Erythroblast (primary cell): ENCODE results near the gene HHIP.

ENCODE experiments used
- GATA1 ChIP-seq: IDR thresholded peaks from 2 replicates; pipeline ENCODE4 v1.6.1; 2011; ENCODE audit warnings: low read depth, mild to moderate bottlenecking, control low read depth, low read length, moderate library complexity
- POLR2A ChIP-seq: IDR thresholded peaks from 2 replicates; pipeline ENCODE4 v1.6.1; 2011; ENCODE audit warnings: mild to moderate bottlenecking, low read length

- no peak for TF ChIP-seq POLR2A
- no peak for TF ChIP-seq GATA1
Observed at GRCh38 chr4:144646523-144647094, 653 bp downstream of the HHIP start.
